HFF-Myc (cell line): ENCODE results near the gene PSME2.

Experiments used
- DNase-seq: peaks from one replicate; pipeline ENCODE4 v3.0.0-alpha.2; 2011; ENCODE audit warnings: low read depth; ENCODE audit errors: extremely low read depth
- H3K4me3 ChIP-seq: replicated peaks from 2 replicates; pipeline ENCODE4 v1.5.1; 2011; ENCODE audit warnings: low read depth, mild to moderate bottlenecking, control low read depth, low read length
- TF ChIP-seq, protein P1 (sequence below): IDR thresholded peaks from 2 replicates; pipeline ENCODE4 v1.5.1; 2012; ENCODE audit warnings: mild to moderate bottlenecking, low read depth, low read length, control low read depth; ENCODE audit errors: missing control alignments

PSME2 gene

GRCh38 chr14:24160850-24161804, 14.7 kb upstream of the PSME2 start, which contains the start of gene IRF9:
IRF9 (plus strand) TSS chr14:24161265; CDS start chr14:24162145, 880 bp downstream.
- TF ChIP-seq, protein P1, sequence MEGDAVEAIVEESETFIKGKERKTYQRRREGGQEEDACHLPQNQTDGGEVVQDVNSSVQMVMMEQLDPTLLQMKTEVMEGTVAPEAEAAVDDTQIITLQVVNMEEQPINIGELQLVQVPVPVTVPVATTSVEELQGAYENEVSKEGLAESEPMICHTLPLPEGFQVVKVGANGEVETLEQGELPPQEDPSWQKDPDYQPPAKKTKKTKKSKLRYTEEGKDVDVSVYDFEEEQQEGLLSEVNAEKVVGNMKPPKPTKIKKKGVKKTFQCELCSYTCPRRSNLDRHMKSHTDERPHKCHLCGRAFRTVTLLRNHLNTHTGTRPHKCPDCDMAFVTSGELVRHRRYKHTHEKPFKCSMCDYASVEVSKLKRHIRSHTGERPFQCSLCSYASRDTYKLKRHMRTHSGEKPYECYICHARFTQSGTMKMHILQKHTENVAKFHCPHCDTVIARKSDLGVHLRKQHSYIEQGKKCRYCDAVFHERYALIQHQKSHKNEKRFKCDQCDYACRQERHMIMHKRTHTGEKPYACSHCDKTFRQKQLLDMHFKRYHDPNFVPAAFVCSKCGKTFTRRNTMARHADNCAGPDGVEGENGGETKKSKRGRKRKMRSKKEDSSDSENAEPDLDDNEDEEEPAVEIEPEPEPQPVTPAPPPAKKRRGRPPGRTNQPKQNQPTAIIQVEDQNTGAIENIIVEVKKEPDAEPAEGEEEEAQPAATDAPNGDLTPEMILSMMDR, result peak; percentile 94
- DNase-seq, result peak; percentile 94
- peak within 1 kb of the TSS; percentile 51 for H3K4me3 ChIP-seq

GRCh38 chr14:24160499-24160849, 14.1 kb upstream of the PSME2 start:
- DNase-seq, result no peak
- H3K4me3 ChIP-seq, result no peak overlapping the region
- TF ChIP-seq, protein P1, result no peak

DNA sequence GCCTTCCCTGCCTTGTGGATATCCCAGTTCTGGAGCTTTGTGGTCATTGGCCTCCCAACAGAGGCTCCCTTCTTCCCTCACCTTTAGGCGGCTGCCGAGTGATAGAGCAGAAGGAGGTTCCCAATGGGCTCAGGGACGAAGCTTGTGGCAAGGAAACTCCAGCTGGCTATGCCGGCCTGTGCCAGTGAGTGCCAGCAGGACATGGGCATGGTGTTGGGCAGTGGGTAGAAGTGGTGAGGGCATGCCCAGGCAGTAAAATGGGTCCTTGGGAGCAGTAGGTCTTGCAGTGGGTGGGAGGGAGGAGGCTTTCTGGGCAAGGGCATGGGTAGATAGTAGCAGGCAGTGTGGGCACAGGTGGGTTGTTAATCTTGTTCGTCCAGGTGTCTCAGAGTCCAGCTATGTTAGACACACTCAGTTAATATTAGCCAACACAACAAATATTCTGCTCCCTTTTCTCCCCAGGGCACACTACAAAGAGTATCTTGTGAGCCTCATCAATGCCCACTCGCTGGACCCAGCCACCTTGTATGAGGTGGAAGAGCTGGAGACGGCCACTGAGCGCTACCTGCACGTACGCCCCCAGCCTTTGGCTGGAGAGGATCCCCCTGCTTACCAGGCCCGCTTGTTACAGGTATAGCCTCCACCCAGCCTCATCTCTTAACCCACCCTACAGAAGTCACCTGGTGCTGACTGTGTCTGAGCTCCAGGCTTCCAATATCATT, 13.5 kb upstream of the PSME2 start:
- no peak overlapping the region for H3K4me3 ChIP-seq
- TF ChIP-seq, protein P1, result no peak
- no peak for DNase-seq

GRCh38 chr14:24157331-24157730, 10.9 kb upstream of the PSME2 start:
- no peak for DNase-seq
- TF ChIP-seq, protein P1, result no peak
- no peak overlapping the region for H3K4me3 ChIP-seq

- TF ChIP-seq, protein P1, result no peak
- no peak for DNase-seq
- H3K4me3 ChIP-seq, result no peak overlapping the region
Measured at GRCh38 chr14:24156840-24157239, 10.4 kb upstream of the PSME2 start.

GRCh38 chr14:24155100-24155499, 8.7 kb upstream of the PSME2 start:
- no peak overlapping the region for H3K4me3 ChIP-seq
- no peak for DNase-seq
- TF ChIP-seq, protein P1, result no peak
